Stimulated activated CD4-positive, alpha-beta T cell treated with anti-CD3 and anti-CD28 coated beads, TNF-alpha, amount 100 ng/mL, for 48 hours (primary cell): ENCODE measurements around the gene PLPPR1.

ENCODE experiments used
- DNase-seq, 3 donors: peaks; one replicate each; pipeline ENCODE4 v3.0.0-alpha.2; 2020; ENCODE audit warnings: low read depth in 3 of 3

Gene PLPPR1

DNA sequence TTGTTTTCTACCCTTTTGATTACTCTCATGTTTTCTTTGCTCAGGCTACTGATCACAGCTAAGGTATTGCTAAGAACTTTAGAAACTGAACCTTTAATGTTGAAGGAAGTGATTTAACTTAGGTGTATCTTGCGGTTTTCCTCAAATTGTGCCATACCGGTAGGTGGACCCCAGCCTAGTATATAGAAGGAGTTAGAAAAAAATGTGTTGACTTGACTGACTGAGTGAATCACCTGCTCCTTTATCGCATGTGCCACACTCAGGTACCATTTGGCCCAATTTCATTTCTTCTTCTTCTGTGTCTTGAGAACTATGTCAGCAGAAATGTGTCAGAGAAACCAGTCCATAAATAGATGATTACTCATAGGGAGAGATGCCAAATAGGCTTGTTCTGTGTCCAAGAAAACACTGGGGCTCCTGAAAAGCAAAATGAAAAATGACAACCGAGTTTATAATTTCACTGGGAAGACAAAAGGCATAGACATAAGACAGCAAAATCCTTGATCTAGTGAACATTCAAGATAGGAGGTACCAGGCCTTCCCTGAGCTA, 19.4 kb downstream of the PLPPR1 start:
- no peak for DNase-seq

DNA sequence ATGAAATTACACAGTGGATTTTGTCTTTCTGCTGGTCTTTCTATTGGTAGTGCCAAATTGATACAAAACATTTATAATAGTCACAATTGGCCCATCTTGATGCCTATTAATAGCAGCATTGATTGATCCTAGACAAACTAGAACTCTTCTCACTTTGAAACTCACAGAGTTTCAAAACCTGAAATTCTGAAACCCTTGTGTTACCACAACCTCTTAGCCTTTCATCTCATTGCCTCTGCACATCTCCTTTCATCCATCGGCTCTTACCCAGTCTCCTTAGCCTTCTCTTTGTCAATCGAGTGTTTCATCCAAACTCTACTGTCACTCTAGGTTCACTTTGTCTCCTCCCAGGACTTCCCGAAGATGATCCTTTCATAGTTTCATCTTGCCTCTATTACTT, 22.1 kb downstream of the PLPPR1 start:
- no peak for DNase-seq

DNA sequence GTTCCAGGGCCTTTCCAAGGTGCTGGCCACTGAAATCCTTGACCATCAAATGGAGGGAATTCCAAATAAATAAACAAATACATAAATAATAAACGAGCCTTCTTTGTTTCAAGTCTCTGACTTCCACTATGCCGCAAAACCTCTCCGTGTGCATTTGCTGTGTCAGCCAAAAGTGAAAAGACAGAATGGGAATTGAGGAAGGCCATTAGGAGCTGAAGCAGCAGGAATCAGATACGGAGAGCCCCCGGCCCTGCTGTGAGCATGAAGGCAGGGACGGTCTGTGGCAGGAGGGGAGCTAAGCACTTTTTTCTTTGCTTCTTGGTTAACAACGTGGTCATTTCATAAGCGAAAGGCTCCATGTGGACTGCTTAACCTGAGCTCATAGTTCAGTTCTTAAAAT, 26.1 kb downstream of the PLPPR1 start:
- DNase-seq, result no peak

- DNase-seq, result no peak
Observed at GRCh38 chr9:101055516-101055915, 27.0 kb downstream of the PLPPR1 start.

GRCh38 chr9:101062686-101063085, 34.2 kb downstream of the PLPPR1 start:
- DNase-seq, result no peak

- DNase-seq, result no peak
Observed at GRCh38 chr9:101063192-101063591, 34.7 kb downstream of the PLPPR1 start.

GRCh38 chr9:101064206-101064605, 35.7 kb downstream of the PLPPR1 start:
- no peak for DNase-seq

GRCh38 chr9:101065930-101066329, 37.4 kb downstream of the PLPPR1 start:
- no peak for DNase-seq

GRCh38 chr9:101068696-101069095, 40.2 kb downstream of the PLPPR1 start:
- DNase-seq, result no peak

DNA sequence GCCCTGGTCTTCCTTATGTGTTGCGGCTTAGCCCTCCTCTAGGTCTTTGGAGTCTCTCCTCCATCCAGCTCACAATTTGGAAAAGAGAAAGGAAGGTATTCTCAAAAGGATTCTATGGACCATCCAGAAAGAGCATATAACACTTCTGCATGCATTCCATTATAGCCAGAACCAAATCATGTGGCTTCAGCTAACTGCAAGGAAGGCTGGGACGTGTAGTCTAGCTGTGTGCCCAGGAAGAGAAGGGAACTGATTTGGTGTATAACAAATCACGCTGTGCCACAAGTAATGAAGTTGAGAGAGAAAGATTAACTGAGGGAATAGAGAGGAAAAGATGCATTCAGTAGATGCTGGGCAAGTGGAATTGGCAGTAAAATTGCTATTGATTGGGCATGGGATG, 43.7 kb downstream of the PLPPR1 start:
- no peak for DNase-seq

DNA sequence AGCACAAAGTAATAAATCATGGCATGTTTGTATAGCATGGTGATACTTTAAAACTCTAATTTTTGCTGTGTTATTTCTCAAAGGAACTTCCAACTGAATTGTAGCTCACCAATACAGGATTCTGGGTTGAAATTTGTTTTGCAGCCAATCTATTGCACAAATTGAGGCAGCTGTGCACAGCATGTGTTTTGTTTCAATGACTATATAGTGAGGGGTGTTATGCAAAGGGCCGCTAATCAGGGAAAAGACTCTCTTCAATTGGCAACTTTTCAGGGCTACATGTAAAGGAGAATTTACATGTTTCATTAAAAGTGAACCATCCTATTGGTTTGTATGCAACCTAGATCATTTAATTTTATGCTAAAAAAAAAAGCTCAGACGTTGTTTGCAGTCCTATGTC, 44.6 kb downstream of the PLPPR1 start:
- no peak for DNase-seq

DNA sequence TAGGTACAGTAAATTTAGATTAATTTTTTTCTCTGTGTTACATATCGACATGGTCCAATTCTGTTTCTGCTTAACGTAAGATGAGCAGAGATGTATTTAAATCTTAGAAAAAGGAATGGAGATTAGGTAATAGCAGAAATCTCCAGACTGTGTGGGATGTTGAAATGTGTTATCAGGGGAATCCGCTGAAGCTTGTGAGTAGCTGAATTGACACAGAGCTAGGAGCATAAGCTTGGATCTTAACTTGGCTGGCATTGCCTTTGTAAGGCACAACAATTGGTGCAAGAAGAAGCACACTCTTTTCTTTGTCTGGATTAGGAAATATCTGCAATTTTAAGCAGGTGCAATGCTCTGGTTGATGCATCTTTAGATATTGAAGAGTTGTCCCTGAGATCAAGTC, 53.1 kb downstream of the PLPPR1 start:
- DNase-seq, result no peak

GRCh38 chr9:101083448-101084202, 55.1 kb downstream of the PLPPR1 start:
- no peak for DNase-seq

- DNase-seq, result no peak
Observed at GRCh38 chr9:101087426-101087825, 58.9 kb downstream of the PLPPR1 start.

DNA sequence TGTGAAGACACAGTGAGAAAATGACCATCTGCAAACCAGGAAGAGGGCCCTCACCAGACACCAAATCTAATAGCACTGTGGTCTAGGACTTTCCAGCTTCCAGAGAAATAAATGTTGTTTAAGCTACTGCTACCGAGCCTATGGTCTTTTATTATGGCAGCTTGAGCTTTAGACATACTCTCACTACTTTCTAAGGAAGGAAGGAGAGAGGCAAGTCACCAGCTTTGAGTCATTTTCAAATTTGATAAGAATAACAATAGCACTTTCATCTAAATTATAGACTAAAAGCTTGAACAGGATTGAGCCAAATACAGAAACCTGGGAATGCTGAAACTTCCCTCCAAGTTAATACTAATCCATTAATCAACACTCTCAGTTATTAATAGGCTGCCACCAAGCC, 64.4 kb downstream of the PLPPR1 start:
- DNase-seq, result no peak

DNA sequence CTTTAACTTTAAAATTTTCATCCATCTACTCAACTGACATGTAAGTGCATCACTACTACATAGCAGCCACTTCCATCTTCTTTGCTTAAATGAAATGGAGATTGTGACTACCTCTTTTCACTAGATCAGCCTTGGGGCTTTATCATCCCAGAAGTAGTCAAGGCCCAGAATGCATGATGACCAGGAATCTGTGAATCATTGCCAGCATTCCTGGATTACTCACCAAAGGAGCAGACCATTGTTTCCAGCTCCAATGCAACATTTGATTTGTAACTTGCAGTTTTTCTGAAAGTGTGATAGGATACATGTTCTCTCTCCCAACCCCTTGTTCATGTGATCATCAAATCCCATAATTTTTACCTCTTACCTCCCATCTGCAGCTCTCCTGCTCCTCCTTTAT, 65.1 kb downstream of the PLPPR1 start:
- no peak for DNase-seq

- no peak for DNase-seq
Observed at GRCh38 chr9:101094686-101095085, 66.2 kb downstream of the PLPPR1 start.

GRCh38 chr9:101097210-101097609, 68.7 kb downstream of the PLPPR1 start:
- no peak for DNase-seq

- no peak for DNase-seq
Observed at GRCh38 chr9:101098392-101098791, 69.9 kb downstream of the PLPPR1 start.

DNA sequence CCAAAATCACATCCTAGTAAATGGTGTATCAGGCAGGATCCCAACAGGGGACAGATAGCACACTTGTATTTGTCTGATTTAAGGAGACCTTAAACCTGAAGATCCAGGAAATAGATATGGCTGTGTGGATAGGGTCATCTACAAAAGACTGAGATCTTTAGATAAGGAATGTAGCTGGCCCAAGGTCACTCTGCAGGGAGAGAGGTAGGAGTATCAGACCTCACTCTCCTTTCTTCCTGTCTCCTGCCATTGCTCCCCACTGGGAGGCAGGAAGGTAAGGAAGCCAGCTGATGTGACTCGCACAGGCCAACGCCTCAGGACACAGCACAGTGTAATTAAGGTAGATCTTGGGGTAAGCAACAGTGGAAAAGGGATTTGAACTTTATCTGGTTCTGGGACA, 85.8 kb downstream of the PLPPR1 start:
- no peak for DNase-seq

GRCh38 chr9:101115102-101115501, 86.6 kb downstream of the PLPPR1 start:
- DNase-seq, result no peak

DNA sequence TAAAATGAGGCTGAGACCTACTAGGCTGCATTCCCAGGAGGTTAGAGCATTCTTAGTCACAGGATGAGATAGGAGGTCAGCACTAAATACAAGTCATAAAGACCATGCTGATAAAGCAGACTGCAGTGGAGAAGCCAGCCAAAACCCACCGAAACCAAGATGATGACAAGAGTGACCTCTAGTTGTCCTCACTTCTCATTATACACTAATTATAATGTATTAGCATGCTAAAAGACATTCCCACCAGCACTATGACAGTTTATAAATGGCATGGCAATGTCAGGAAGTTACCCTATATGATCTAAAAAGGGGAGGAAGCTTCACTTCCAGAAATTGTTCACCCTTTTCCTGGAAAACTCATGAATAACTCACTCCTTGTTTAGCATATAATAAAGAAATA, 88.6 kb downstream of the PLPPR1 start:
- DNase-seq, result no peak

DNA sequence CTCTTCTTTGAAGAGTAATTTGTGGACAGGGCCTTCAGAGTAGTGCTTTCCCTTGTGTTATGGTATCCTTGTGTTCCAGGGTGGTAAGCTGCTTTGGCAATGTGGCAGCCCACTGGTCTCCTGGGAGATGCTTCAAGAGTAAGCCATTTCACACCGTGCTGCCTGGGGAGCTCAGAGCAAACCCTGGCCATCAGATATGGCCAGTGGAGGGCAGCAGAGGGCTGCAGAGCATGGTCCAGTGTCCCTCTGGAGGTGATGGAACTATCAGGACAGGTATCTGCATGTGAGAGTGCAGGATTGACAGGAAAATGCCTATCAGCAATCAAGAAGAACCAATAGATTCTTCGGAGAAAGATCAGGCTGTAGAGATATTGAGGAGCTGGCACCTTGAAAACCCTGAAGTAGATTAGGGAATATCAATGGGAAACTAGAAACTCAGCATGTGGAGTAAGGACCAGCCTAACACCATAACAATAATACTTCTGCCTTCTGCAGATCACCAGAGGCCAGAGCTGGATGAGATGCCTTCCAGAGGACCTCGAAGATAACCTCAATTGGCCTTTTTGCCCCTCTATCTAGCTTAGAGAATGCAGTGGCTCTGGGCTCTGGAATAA, 90.8 kb downstream of the PLPPR1 start:
- no peak for DNase-seq
